CD4-positive, alpha-beta T cell treated with Interleukin-4 for 4 hours (primary cell): ENCODE results near the gene TULP4.
"Not testable (repeated sequence)": the region's sequence is repeated elsewhere in the genome, so short reads cannot be mapped to it uniquely, and the experiment has no call there.

ENCODE experiments used
- DNase-seq: peaks from one replicate; pipeline ENCODE4 v3.0.0-alpha.2; 2020

Gene TULP4

DNA sequence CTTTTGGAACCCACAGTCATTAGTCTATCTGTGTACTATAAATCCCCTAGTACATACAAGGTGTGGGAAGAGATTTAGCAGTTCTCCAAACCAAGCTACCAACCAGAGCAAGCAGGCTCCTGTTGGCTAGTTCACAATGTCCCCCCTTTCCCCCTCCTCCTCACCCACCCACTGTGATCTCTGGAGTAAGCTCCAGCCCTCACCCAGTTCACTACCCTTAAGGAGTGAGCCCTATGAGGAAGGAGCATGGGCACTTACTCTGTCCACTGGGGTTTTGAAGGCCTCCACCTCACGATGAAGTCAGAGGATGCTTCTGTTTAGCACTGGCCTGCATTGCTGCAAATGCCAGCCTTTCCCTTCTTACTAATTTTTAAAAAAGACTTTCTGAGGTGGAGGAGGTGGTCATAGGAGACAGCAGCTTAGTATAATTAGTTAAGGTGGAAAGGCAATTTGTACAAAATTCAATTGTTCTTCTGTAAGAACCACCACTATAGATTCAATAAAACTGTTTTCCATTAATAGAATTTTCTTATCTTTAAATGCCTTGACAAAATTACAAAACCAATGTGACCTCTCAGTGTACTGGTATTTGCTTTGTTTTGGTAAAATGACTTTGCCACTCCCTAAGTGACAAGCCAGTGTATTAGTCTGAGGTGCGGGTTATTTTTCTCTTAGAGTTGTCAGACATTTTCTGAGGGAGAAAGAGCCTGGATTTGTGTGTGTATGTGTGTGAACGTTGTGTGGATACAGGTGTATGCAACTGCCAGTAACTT lies 86.2 kb downstream of the TULP4 start:
- DNase-seq: no peak

DNA sequence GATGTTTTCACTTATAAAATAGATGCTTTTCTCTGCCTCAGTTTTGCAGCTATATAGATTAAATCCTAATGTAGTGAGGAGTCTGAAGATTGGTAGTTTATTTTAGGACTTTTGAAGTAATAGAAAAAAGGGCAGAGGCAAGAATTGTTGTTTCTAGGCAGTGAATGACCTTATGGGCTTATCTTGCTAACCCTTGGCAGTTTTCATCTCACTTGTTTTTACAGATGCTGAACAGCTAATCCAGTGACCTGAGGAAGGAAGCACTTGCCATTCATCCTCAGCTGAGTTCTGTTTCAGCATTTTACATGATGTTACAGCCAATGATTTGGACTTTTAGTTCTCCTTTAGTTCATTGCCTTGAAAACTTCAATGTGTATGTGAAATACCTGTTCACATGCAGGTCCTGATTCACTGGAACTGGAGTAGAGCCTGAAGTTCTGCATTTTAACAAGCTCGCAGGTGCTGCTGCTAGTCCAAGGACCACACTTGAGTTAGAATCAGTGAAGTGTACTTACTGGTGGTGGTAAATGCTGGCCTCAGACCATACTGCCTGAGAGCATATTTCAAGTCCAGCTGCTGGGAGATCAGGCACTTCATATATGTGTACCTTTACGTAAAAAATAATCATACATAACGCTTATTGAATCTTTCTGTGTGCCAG lies 86.9 kb downstream of the TULP4 start:
- DNase-seq: no peak

DNA sequence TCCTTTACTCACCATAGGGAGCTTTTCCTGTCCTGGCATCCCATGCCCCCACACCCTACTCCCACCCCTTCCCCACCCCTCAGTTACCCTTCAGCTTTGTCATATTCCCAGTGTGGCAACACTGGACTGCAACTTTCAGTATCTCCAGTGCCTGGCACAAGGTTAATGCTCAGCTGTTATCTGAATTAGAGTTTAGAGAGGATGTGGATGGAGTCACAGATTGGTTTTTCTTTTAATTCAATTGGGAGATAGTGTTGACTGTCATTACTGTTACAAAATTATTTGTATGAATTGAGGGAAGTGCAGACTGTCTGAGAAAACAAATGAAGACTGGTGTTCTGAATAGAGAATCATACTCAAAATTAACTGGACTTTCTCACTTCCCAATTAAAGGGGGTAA lies 89.9 kb downstream of the TULP4 start:
- no peak for DNase-seq

DNA sequence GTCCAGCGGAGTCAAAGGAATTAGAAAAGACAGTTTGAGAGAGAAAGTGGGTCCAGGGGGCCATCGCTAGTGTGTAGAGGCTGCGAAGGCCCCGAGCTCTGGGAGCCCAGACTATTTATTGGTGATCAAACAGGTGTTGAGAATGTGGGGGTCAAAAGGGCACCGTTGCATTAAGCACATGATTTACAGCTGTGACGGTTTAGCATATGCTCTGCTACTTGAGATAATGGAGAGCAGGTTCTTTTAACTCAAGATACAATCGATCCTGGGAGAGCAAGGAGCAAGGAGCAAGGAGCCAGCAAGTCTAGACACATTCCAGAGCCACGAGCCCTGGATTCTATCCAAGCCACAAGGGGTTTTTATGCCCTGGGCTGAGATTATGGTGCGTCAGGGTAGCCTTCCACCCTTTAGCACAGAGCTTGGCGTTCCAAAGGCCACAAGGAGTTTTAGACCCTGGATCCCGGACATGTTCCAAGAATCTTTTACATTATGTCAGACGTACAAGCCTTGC lies 93.1 kb downstream of the TULP4 start:
- DNase-seq: not testable (repeated sequence)

DNA sequence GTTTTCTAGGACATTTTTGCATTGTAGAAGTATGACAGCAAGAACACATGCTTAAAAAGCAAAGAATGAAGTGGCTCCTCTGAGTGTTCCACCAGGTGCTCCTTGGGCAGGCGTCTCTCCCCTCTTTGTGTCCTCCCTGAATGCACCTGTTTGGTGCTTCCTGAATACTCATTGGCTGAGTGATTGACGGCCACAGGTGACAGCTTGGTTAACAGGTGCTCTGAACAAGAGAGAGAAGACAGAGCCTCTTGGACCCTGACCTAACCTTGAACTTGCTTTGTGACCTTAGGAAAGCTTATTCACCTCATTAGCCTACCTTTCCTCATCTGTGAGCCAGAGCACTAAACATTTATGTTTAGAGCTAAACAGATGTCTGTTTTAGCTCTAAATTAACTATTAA lies 93.7 kb downstream of the TULP4 start:
- no peak for DNase-seq

DNA sequence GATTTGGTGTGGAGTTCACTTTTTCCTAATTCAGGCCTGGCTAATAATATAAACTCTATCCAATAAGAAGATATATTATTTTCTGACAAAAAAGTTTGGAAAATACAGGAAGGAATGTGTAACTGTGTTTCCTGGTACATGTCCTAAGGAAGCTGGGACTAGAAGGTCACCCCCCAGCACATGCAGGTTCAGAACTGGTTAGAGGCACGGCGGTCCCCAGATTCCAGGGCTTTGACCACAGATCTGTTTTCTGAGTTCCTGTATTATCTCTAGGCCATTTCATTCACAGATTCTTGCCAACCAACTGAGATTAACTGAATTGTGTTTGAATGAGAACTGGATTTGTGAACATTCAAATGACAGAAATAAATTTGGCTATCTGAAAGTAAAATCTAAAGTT lies 94.5 kb downstream of the TULP4 start:
- DNase-seq: no peak

DNA sequence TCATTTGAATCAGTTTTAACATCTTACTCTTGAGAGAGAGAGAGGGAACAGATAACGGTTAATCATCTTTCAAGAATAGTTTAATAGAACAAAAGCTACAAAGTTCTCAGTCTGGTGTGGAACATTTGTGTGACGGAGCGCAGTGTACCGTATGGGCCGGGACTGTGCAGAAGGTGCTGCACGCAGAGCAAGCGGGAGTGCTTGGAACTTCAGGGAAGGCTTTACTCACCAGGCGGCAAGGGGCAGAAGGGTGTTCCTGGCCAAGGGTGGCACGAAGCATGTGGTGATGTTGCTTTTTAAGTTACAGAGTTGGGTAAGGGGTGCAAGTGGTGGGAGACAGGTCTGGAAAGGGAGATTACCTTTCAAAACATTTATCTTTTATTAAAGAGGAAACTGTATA lies 95.7 kb downstream of the TULP4 start:
- DNase-seq: no peak

DNA sequence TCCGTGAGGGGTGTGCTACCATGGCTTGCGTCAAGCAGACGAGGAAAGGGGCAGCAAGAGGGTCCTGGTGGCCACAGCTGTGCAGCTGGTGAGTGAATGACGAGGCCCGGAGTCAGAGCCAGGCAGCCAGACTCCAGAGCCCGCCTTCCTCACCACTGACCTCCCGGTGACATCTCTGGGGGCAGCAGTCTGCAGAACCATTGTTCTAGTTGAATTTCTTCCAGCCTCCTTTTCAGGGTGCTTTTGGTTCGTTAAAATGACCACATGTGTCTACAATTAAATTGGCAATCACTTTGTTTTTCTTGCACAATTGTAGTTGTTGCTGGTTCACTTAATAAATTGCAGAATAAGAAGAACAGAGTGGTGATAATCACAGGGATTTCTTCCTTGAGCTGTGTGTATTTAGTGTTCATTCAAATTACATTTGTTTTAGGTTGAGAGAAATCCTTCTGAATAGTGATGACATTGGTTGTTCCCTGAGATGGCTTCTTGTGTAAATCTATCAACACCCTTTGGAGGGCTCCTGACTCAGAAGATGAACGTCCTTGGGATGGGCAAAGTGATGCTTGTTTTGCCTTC lies 96.4 kb downstream of the TULP4 start:
- DNase-seq: no peak

DNA sequence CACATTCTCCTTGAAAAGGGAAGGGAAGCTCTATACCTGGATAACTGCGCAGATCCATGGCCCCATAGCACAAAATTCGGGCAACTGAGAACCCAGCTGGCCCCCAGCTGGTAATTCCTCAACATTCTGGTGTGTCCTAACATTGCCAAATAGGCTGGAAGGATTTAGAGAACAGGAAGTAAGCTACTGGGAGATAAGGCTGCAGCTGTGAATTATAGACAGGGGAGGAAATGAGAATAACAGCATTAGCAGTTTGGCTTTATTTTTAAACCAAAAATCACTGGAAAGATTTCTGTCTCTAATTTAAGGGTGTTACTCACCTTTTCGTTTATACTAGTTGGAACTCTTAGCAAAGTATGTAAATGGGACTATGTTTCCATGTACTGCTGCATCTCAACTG lies 97.2 kb downstream of the TULP4 start:
- DNase-seq: no peak

DNA sequence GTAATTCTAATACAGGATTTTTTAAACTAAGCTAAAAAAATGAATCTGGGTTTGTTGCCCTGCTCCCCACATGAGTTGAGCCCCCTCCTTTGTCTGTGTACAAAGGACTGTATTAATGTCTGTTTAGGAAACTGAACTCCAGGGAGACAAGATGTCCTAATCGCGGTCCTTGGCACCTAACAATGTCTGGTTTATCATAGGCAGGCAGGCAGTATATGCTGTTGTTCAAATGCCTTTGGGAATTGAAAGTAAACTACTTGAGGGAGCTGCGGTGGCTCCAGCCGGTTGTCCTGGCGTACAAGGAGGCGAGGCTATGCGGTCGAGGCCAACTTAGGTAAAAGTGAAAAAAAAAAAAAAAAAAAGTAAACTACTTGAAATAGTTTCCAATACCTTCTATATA lies 98.5 kb downstream of the TULP4 start:
- DNase-seq: no peak

DNA sequence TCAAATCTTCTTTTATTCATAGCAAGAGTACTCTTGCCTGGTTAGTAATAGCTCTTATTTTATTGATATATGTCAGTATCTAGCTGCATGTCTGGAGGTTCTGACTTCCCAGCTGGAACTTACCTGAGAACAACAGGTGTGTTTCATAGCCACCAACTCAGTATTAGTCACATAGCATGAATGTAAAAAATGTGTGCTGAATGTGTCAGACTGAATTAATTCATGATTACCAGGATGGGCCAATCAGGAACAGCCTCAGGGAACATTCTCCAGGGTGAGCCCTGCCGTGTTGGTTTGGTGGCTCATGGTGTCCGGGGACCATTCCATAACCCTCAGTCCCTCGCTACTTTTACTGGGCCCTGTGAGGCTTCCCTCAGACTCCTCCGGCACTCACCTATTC lies 99.7 kb downstream of the TULP4 start:
- no peak for DNase-seq

DNA sequence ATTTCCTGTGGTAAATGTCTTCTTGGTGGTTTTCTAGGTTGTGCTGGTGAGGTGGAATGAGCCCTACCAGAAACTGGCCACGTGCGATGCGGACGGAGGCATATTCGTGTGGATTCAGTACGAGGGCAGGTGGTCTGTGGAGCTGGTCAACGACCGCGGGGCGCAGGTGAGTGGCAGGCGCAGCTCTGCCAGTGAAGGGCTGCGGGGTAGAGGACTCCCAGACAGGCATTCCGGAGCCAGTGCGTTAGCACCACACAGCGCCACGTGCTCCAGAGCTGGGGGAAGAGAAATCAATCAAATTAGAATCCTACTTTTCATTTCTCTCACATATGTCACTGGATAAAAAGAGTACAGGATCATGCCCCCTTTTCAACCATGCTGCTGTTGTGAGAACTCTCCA lies 100.8 kb downstream of the TULP4 start:
- DNase-seq: no peak

DNA sequence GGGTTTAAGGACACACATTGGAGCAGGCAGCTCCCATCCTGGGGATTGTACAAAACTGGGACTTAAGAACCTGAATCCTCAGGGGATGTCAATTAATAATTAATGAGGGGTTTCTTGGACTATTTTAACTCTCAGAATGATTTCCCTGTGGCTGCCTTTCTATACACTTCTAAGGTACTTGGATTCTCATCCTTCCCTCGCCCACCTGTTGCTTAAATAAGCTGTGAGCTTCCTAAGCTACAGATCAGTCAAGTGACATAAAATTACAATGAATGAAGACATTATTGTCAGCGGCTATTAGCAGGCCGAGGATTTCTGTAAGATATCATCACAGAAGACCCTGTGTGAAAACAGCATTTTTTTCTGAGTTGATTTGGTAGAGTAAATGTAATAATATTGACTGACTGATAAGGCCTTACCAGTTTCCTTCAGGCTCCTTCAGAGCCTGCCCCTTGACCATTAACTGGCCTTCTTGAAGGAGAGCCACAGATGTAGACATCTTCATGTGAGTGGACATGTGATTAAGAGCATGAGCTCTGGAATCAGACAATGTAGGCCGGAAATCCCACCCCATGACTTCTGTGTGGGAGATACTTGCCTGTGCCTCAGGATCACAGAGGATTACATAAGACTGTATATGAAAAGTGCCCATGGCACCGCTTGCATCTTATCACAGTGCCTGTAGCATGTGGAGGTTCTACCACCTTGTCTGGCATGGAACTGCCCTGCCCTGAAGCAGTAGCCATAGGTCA lies 101.7 kb downstream of the TULP4 start:
- no peak for DNase-seq

DNA sequence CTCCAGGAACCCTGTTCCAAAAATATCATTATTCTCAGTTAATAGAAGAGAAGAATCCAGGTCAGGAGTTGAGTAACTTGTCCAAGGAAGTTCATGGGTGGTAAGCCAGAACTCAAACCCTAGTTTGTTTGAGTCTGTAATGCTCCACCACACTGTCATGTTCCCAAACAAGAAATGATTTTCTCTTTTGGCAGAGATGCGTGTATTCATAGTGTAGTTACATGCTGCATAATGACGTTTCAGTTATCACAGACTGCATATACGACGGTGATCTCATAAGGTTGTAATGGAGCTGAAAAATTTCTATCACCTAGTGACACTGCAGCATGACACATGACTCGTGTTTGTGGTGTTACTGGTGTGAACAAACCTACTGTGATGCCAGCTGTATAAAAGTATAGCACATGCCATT lies 102.6 kb downstream of the TULP4 start:
- no peak for DNase-seq

DNA sequence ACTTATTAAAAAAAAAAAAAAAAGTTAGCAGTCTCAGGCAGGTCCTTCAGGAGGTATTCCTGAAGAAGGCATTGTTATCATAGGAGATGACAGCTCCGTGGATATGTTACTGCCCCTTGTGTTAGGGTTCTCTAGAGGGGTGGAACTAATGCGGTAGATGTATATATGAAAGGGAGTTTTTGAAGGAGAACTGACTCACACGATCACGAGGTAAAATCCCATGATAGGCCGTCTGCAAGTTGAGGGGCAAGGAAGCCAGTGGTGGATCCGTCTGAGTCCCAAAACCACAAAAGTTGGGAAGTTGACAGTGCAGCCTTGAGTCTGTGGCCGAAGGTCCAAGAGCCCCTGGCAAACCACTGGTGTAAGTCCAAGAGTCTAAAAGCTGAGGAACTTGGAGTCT lies 103.4 kb downstream of the TULP4 start:
- no peak for DNase-seq

DNA sequence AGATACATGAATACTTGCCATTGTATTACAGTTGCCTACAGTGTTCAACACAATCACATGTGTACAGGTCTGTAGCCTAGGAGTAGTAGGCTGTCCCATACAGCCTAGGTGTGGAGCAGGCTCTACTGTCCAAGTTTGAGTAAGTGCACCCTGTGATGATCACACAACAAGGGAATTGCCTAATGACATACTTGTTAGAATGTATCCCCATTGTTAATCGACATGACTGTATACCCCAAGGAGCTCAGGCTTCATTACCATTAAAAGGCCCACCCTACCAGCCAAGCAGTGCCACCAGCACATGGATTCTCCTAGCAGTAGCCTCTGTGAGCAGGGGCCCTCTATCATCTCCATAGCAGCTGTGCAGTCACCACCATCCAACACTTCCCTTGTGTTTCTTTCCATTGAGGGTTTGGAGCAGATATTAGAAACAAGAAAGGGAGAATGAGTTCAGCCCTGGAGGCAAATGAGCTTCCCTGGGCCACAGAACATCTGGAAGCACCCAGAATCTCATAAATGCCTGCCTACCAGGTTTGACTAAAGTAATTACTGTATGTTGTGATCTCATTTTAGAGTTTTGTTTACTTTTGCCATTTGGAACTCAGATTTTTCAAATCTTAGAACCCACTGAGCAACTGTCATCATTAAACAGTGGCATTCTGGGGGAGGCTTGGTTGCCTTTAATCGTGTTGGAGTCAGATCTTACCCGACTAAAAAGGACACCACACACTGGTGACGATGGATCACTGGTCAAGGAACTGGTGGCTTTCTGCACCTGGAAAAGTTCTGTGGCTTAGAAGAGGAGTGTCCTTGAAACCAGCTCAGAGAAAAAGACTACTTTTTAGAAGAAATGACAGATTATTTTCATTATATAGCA lies 104.9 kb downstream of the TULP4 start:
- no peak for DNase-seq

DNA sequence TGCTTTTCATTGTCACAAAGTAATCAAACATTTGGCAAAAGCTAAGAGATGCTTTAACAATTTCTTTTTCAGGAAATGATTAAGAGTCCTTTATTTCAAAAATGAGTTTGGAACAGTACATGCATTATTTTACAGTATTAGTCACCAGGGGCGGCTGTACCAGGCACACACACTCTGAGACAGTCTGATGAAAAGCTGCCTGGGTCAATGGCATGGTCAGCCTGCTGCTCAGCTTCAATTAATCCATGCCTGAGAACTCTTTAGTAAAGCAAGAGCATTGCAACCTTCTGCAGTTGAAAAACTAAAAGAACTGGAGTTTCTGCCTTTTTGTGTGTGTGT lies 105.5 kb downstream of the TULP4 start:
- no peak for DNase-seq

DNA sequence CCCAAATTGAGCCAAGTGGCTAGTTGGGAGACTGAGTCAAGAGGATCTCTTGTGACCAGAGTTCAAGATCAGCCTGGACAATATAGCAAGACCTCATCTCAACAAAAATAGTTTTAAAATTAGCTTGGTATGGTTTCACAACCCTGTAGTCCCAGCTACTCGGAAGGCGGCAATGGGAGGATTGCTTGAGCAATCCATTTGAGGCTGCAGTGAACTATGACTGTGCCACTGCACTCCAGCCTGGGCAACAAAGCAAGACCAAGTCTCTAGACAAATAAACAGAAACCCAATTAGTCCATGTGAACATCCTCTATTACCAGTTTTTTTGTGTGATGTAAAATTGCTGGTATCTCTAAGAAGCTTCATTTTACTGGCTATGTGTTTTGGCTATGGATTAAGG lies 106.2 kb downstream of the TULP4 start:
- no peak for DNase-seq

DNA sequence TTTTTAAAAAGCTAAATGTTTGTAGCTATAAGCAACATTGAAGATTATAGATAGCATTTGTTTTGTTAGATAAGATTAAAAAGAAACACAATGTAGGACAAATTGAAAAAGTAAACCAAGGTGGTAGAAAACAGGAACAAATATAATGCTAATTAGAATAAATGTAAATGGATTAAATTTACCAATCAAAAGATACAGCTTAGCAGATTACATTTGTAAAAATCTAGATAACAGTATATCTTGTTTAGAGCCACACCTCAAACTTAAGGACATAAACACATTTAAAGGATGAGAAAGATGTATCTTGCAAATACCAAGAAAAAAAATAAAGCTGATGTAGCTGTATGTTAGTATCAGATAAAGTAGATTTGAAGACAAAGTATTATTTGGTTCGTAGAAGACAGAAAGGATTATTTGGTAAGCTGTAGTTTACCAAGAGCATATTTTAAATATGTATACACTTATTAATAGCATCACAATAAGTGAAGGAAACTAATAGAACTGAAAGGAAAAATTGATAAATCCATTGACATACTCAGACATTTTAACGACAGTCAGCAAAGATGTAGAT lies 107.2 kb downstream of the TULP4 start:
- no peak for DNase-seq

DNA sequence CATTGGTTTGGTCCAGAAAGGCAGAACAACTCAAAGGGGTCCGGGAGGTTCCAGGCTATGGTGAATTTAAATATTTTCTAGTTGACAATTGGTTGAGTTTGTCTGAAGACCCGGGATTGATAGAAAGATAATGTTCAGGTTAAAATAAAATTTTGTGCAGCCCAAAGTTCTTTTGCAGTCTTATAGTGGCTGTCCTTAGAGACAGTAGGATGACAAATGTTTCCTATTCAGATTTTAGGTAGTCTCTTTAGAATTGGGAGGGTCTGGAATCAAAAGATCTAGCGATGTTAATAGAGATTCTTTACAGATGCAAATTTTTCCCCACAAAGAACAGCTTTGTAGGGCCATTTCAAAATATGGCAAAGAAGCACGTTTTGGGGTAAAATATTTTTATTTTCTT lies 109.1 kb downstream of the TULP4 start:
- DNase-seq: no peak

DNA sequence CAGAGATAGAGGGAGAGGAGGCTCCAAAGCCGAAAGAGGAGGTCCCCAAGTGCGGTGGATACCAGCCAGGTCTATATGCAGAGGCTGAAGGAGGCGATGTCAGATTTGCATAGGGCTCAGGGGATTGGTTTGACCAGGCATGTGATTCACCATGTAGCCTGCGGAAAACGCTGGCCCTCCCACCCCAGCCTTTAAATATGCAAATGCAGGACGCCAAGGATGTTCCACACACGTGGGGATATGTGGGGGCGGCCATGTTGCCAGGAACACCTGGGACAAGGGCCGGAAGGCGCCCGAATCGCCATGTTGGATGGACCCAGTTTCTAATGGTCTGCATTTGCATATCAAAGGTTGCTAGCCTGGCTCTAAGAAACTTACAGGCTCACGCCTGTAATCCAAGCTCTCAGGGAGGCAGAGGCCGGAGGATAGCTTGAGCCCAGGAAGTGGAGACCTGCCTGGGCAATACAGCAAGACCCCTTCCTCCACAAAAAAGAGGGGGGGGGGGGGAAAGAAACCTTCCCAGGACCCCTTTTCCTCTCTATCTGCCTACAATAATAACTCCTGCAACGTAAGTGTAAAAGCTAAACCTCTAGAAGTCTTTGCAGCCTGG lies 110.5 kb downstream of the TULP4 start:
- no peak for DNase-seq

DNA sequence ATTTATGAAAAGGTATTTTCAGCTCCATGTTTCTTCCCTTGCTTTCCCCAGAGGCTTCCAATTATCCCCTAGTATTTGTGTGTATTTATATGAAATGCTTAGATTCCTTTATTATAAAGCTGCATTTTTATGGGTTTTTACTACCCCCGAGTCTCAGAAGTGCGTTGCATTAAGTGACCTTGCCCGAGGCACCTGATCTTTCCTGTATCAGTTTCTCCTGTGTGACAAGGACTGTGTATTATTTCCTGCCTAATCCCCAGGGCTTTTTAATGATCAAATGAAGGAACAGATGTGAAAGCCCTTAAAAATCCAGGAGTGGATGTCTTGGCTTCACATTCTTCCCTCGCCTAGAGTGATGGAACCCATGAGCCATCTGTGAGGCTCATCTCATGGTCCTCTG lies 118.8 kb downstream of the TULP4 start:
- DNase-seq: no peak
